Skin epidermis (tissue), 12 donors: Measurements from ENCODE around the gene RNU11.
"Not testable (repeated sequence)": the region's sequence is repeated elsewhere in the genome, so short reads cannot be mapped to it uniquely, and the experiment has no call there.

Experiments
- H3K27ac ChIP-seq, 21 experiments: fragments of 200-600 bp; sonication (generic) in 11 of 21; one replicate each; pipeline ENCODE4 v1.5.0; 2020; ENCODE audit warnings: mild to moderate bottlenecking in 3 of 21, inconsistent platforms in 2 of 21, moderate library complexity in 2 of 21
- H3K4me3 ChIP-seq, 7 experiments: fragments of 200-600 bp; sonication (generic) in 2 of 7; one replicate each; pipeline ENCODE4 v1.5.0; 2020; ENCODE audit warnings: inconsistent platforms in 2 of 7, mild to moderate bottlenecking in 2 of 7, moderate library complexity in 1 of 7

RNU11 gene

GRCh38 chr1:28648474-28649198, at the start of gene RNU11:
TSS of gene RNU11 (plus strand) at chr1:28648600.
- Histone ChIP-seq H3K4me3 (peak within 1 kb of the TSS; percentile 17 to 37 (median 28)), H3K27ac (peak within 1 kb of the TSS in 20 of 21 experiments; percentile 70 to 99 (median 94))

GRCh38 chr1:28601696-28602095, 46.7 kb upstream of the RNU11 start:
- Histone ChIP-seq H3K27ac (no peak overlapping the region), H3K4me3 (no peak overlapping the region)

- H3K27ac ChIP-seq = peak overlapping the region in 1 of 21 experiments; percentile 27
- no peak overlapping the region for H3K4me3 ChIP-seq
These were observed 45.6 kb upstream of the RNU11 start for GRCh38 chr1:28602536-28603439.

DNA sequence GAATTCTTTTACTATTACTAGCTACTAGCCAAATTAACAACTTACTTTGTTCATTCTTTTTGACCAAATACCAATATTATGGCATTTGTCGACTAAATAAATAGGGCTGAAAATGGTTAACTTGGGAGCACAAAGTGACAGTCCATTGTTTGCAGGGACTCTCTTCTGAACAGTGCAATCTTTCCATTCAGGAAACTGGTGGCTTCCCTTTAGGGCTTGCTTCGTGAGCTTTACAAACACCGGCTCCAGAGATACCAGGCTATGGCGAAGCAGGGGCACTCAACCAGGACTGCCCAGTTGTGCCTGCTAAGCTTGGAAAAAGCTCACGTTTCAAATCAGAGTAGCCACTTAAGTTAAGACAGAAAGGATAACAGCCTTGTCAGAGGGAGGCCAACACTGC, 44.0 kb upstream of the RNU11 start:
- Histone ChIP-seq H3K4me3 (no peak overlapping the region), H3K27ac (no peak overlapping the region)

DNA sequence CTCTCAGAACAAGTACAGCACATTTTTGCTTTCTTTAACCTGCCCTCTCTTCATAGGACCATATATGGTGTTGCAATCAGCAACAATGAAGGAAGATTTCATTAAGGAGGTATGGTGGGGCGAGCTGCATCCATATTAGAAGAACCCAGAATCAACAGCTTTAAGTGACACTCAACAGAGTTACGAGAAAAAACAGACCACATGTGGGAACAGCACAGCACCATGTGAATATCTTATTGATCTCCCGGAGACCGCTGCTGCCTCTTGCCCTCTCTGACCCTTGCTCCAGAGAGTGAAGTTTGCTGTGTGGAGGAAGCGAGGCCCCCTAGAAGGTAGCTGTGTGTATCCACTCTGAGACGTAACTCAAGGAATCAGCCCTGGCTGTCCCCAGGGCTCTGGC, 43.4 kb upstream of the RNU11 start:
- no peak overlapping the region for H3K4me3 ChIP-seq
- no peak overlapping the region for H3K27ac ChIP-seq

- no peak overlapping the region for H3K27ac ChIP-seq
These were observed 41.6 kb upstream of the RNU11 start for GRCh38 chr1:28606771-28607170.

GRCh38 chr1:28613175-28613574, 35.2 kb upstream of the RNU11 start:
- Histone ChIP-seq H3K4me3 (no peak overlapping the region), H3K27ac (no peak overlapping the region)

More at GRCh38 chr1:28606771-28607170, 41.6 kb upstream of the RNU11 start:
- H3K4me3 ChIP-seq = no peak overlapping the region

DNA sequence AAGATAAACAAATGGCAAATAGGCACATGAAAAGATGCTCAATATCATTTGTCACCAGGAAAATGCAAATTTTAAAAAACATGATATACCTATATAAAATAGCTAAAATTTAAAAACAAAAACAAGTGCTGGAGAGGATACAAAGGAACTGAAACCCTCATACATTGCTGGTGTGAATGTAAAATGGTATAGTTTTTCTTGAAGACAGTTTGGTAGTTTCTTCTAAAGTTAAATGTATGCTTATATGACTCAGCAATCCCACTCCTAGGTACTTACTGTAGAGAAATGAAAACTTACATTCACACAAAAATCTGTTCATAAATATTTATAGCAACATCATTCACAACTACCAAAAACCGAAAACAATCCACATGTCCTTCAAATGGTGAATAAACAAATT, 16.7 kb upstream of the RNU11 start:
- H3K27ac ChIP-seq = no peak overlapping the region
- no peak overlapping the region for H3K4me3 ChIP-seq

- H3K27ac ChIP-seq = no peak overlapping the region
- H3K4me3 ChIP-seq = no peak overlapping the region
These were observed 15.8 kb upstream of the RNU11 start for GRCh38 chr1:28632560-28632959.

GRCh38 chr1:28640766-28641165, 7.6 kb upstream of the RNU11 start:
- H3K27ac ChIP-seq = no peak overlapping the region
- no peak overlapping the region for H3K4me3 ChIP-seq

DNA sequence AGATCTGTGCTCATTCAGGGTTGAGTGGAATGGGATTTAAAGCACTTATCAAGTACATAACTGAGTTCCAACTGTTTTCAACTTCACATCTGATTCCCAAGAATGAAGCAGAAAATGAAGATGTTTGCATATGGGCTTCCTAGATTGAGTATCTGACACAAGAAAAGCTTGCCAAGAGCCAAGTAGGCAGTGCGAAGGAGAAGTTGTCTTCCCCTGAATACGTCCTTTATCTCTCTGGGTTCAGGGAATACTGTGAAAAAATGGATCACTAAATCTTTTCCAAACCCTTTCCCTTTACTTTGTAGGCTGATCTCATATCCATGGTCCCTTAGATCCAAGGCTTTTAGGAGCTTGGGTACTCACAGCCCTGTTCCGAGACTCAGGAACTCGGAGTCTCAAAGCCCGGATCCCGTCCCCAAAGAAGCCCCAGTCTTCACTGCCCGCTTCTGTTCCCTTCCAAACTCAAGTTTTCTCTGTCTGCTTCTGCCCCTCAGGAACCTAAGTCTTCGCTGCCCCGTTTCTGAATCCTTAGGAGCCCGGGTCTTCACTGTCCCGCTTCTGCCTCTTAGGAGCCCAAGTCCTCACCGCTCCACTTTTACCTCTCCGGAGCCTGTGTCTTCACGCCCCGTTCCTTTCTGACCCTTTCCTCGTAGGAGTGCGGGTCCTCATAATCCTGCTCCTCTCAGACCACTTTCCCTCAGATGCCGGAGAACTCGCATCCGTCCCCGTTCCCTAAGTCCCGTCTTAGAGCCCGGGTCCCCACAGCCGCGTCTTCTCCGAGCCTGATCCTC, 6.1 kb upstream of the RNU11 start:
- Histone ChIP-seq H3K27ac (peak overlapping the region; percentile 42 to 96 (median 90)), H3K4me3 (peak overlapping the region; percentile 56 to 81 (median 76))

DNA sequence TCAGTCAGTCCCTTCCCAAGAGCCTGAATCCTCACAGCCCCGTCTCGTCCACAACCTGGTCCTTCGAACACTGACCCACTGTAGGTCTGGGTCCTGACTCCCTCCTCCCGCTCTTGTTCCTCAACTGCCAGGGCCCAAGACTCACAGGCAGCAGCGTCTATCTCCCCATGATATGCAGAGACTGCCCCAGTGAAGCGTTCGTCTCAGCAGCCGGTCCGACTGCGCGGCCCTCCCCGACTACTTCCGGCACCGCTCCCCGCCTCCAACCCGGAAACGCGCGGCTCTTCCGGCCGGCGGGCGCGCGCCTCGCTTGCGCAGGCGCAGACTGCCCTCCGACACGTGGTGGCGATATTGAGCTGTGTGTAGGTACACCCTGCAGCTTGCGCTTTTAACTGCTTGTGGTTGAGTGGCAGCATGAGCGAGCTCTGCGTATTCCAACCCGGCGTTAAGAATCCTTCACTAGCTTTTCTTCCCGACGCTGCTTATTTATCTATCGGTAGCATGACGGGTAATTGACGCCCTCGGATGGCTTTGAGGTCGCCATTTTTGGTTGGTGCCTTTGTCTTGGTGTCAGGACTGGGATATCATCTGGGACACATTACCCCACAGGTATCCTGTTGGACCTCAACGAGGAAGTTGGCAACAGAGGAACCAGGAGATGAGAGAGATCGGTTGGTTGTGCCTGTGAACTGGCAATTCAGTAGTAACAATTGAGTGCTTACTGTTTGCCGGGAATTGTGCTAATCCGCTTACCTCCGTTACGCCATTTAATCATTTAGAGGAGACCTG, 5.4 kb upstream of the RNU11 start, which contains the start of gene TAF12:
TAF12 (minus strand) TSS at position 221 of the 789 bp plus-strand sequence. CDS start 20,986 bp downstream, outside the sequence.
- peak within 1 kb of the TSS; percentile 42 to 96 (median 90) for H3K27ac ChIP-seq
- H3K4me3 ChIP-seq = peak within 1 kb of the TSS; percentile 56 to 81 (median 76)

DNA sequence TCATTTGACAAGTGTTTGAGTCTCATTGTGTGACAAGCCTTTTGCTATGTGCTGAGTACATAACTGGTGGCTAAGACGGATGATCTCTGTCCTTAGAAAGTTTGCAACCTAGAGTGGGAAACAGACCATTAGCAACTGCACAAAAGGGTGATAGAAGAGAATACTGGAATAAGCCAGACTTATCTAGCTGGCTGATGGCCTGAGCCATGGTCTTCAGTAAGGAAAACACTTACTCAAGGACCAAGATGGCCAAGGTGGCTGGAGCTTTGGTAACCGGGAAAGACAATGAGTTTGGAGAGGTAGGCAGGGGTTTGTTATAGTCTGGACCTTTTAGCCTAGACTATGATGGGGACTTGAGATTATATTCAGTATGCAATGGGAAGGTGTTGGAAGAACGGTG, 3.9 kb upstream of the RNU11 start:
- Histone ChIP-seq H3K4me3 (peak overlapping the region in 1 of 7 experiments; percentile 76), H3K27ac (peak overlapping the region in 17 of 21 experiments; percentile 83 to 96 (median 91))

DNA sequence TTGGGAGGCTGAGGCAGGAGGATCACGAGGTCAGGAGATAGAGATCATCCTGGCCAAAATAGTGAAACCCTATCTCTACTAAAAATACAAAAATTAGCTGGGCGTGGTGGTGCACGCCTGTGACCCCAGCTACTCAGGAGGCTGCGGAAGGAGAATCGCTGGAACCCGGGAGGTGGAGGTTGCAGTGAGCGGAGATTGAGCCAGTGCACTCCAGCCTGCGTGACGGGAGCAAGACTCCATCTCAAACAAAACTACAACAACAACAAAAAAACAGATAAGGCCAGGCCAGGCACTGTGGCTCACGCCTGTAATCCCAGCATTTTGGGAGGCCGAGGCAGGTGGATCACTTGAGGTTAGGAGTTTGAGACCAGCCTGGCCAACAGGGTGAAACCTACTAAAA, 3.0 kb upstream of the RNU11 start:
- H3K4me3 ChIP-seq = not testable (repeated sequence)
- H3K27ac ChIP-seq = peak overlapping the region in 1 of 21 experiments; percentile 26

- H3K4me3 ChIP-seq = no peak overlapping the region
- peak overlapping the region in 1 of 21 experiments; percentile 37 for H3K27ac ChIP-seq
These were observed 2.4 kb upstream of the RNU11 start for GRCh38 chr1:28646040-28646439.

GRCh38 chr1:28648008-28648473, 359 bp upstream of the RNU11 start:
- Histone ChIP-seq H3K4me3 (peak overlapping the region; percentile 17 to 37 (median 28)), H3K27ac (peak overlapping the region in 20 of 21 experiments; percentile 70 to 99 (median 94))

- H3K27ac ChIP-seq, H3K4me3 ChIP-seq: not testable (repeated sequence)
These were observed 4.7 kb downstream of the RNU11 start for GRCh38 chr1:28653063-28653462.

- not testable (repeated sequence) for H3K4me3 ChIP-seq, H3K27ac ChIP-seq
These were observed 5.5 kb downstream of the RNU11 start for GRCh38 chr1:28653870-28654269.
